ENCODE results near the gene RIPOR2.

DNA sequence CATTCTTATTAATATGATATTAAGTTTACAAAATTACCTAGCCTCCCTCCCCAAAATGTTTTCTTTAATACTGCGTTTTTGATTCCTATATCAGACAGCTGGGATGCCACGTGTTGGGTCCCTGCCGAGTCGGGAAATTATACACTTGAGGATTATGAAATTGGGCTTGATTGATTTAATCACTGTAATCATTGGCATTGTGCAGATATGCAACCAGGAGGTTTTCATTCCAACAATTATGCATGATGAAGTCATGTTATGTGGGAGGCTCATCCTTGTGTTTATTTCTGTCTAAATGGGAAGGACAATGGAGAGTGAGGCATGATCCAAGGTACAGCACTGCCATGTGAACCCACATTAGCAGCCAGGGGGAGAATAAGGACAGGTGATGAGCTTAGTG is 30.6 kb upstream of the RIPOR2 start:
- TF ChIP-seq, protein P1, sequence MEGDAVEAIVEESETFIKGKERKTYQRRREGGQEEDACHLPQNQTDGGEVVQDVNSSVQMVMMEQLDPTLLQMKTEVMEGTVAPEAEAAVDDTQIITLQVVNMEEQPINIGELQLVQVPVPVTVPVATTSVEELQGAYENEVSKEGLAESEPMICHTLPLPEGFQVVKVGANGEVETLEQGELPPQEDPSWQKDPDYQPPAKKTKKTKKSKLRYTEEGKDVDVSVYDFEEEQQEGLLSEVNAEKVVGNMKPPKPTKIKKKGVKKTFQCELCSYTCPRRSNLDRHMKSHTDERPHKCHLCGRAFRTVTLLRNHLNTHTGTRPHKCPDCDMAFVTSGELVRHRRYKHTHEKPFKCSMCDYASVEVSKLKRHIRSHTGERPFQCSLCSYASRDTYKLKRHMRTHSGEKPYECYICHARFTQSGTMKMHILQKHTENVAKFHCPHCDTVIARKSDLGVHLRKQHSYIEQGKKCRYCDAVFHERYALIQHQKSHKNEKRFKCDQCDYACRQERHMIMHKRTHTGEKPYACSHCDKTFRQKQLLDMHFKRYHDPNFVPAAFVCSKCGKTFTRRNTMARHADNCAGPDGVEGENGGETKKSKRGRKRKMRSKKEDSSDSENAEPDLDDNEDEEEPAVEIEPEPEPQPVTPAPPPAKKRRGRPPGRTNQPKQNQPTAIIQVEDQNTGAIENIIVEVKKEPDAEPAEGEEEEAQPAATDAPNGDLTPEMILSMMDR (IDR thresholded peaks at IDR 0.05 in 2 of 3, conservative IDR thresholded peaks at IDR 0.05 in 1 of 3; ENCODE audit: control insufficient read depth in 2 of 3, extremely low read depth in 1 of 3, insufficient read depth in 1 of 3, low read depth in 3 of 3, low read length in 3 of 3) = no peak
- TF ChIP-seq MXI1 (IDR thresholded peaks at IDR 0.05; ENCODE audit: low read depth, low read length) (no peak), SP1 (IDR thresholded peaks at IDR 0.05; ENCODE audit: low read depth, low read length) (no peak)
